Heart right ventricle (tissue), 16 donors: ENCODE data around the gene SNX32. TPM values are rescaled to one million over a fixed set of nuclear protein-coding genes. Genes with fewer than 3 reads are reported as not detected.

Experiments
- ATAC-seq, 8 donors: fragments of 200-7000 bp; cut with Tn5 transposase; one replicate each; pipeline ENCODE4 v1.9.1; 2020; ENCODE audit warnings: mild to moderate bottlenecking in 8 of 8, moderate library complexity in 8 of 8, moderate number of reproducible peaks in 1 of 8
- DNase-seq, 2 donors: peaks; one replicate each; pipeline ENCODE4 v3.0.0-alpha.2; 2020
- H3K27ac ChIP-seq, 10 donors: fragments of 200-600 bp; sonication (generic) in 2 of 10; one replicate each; pipeline versions ENCODE4 v1.5.0 to v1.8.0; 2020 to 2022; ENCODE audit warnings: mild to moderate bottlenecking in 3 of 10
- H3K27me3 ChIP-seq, 7 donors: fragments of 200-600 bp; one replicate each; pipeline ENCODE4 v1.8.0; 2021 to 2022; ENCODE audit warnings: mild to moderate bottlenecking in 2 of 7
- H3K36me3 ChIP-seq, 9 donors: fragments of 200-600 bp; sonication (generic) in 1 of 9; one replicate each; pipeline versions ENCODE4 v1.5.0 to v1.8.0; 2020 to 2022; ENCODE audit warnings: mild to moderate bottlenecking in 2 of 9
- H3K4me1 ChIP-seq, 9 donors: fragments of 200-600 bp; sonication (generic) in 1 of 9; one replicate each; pipeline versions ENCODE4 v1.5.0 to v1.8.0; 2020 to 2022; ENCODE audit warnings: mild to moderate bottlenecking in 4 of 9
- H3K4me3 ChIP-seq, 10 donors: fragments of 200-600 bp; sonication (generic) in 2 of 10; one replicate each; pipeline versions ENCODE4 v1.5.0 to v1.8.0; 2020 to 2022; ENCODE audit warnings: mild to moderate bottlenecking in 7 of 10, moderate library complexity in 2 of 10
- H3K9me3 ChIP-seq, 11 donors: fragments of 200-600 bp in 10 of 11; sonication (generic) in 2 of 11; one replicate each; pipeline versions ENCODE4 v1.5.0 to v1.8.0; 2013 to 2022; ENCODE audit warnings: mild to moderate bottlenecking in 2 of 11, control low read depth in 1 of 11, moderate library complexity in 1 of 11
- WGBS, 2 donors: extraction: QIAGEN DNeasy Blood & Tissue Kit; methylation state at CpG; one replicate each; pipeline ENCODE4 v1.1.7; 2013; ENCODE audit warnings: inconsistent platforms in 1 of 2; 5-methylcytosine and 5-hydroxymethylcytosine counted together
- intact Hi-C, 10 donors: fragments of 100-400 bp; cut with DNase I; formaldehyde crosslinking; loops; one replicate each; pipeline versions ENCODE4 v1.11.1 to v1.14.2; 2022
- polyA plus RNA-seq, 2 donors: library from polyadenylated mRNA; stranded (reverse); fragments of 200-250 nt; gene quantifications; one replicate each; pipeline ENCODE4 v1.2.3, GENCODE V29; 2013
- total RNA-seq, 10 donors: library from RNA; stranded (reverse); fragmentation: NEBNext Ultra II Directional in 3 of 10; extraction: Animal tissue kit (Norgen Biotek cat#: 25700) in 3 of 10; gene quantifications; one replicate each; pipeline versions ENCODE4 v1.2.1 to v1.2.4, GENCODE V29; 2021 to 2023
- TF ChIP-seq, protein P1 (sequence below), 9 donors: fragments of 200-600 bp; sonication (generic) in 2 of 9; IDR thresholded peaks; one replicate each; pipeline versions ENCODE4 v1.5.0 to v1.8.0; 2021 to 2022; ENCODE audit warnings: antibody characterized with exemption in 9 of 9, mild to moderate bottlenecking in 5 of 9, moderate library complexity in 1 of 9
- donor health status: Arrhythmogenic right ventricular cardiomyopathy.
- donor health status: ischemic (EF 13 %, LVEDD 7.1; RV severe dilation, severe dysfunction).
- donor health status: healthy with polysubstance abuse.
- donor health status: DM: no; HTN: yes; CAD: no.
- donor health status: DM: no; HTN: no; CAD: no.
- donor health status: ischemic (EF 25% LVEDD 6.9; RV normal size, moderate dysfunction).
- donor health status: ischemic (EF 25% LVEDD 5.7; RV mildly dilated, moderate dysfunction).
- donor health status: healthy.
- donor health status: DM: yes; HTN: yes; CAD: no.
- donor health status: Ischemic cardiomyopathy.
- donor health status: ischemic (EF 35%, LVEDD 5.7; RV mildly dilated, moderate dysfunction).
- donor health status: nonischemic (EF 11% LVEDD 7.7; RV severe dilation, severe dysfunction).
- donor health status: DM: yes; HTN: yes; CAD: no.
- donor health status: PGD.
- donor health status: ischemic (EF 29% LVEDD 5.4; RV normal size, mild dysfunction).
- donor health status: nonischemic (EF 23%, LVEDD 6.1; RV moderate dilation, normal function).

The SNX32 gene
- total and polyA plus RNA-seq, 12 donors, result 0.13 to 0.58 (median 0.32) TPM; not detected in 5

- H3K36me3 ChIP-seq, result peaks cover 0 to 86% (median 59%) of the 10 kb centered on the region in 9 donors
- 57 to 60% methylated on average over 29 of the region's 29 CpGs for WGBS, 2 donors
- DNase-seq (no peak), ATAC-seq (no peak)
- H3K4me3 ChIP-seq, result no peak overlapping the region
- H3K9me3 ChIP-seq, result no peaks in the 10 kb centered on the region
- intact Hi-C loops, result no loop called here
- H3K4me1 ChIP-seq, result peaks cover 14 to 37% (median 25%) of the 10 kb centered on the region in 9 donors
- TF ChIP-seq, protein P1, sequence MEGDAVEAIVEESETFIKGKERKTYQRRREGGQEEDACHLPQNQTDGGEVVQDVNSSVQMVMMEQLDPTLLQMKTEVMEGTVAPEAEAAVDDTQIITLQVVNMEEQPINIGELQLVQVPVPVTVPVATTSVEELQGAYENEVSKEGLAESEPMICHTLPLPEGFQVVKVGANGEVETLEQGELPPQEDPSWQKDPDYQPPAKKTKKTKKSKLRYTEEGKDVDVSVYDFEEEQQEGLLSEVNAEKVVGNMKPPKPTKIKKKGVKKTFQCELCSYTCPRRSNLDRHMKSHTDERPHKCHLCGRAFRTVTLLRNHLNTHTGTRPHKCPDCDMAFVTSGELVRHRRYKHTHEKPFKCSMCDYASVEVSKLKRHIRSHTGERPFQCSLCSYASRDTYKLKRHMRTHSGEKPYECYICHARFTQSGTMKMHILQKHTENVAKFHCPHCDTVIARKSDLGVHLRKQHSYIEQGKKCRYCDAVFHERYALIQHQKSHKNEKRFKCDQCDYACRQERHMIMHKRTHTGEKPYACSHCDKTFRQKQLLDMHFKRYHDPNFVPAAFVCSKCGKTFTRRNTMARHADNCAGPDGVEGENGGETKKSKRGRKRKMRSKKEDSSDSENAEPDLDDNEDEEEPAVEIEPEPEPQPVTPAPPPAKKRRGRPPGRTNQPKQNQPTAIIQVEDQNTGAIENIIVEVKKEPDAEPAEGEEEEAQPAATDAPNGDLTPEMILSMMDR (IDR thresholded peaks at IDR 0.05), result no peak
- no peaks in the 10 kb centered on the region for H3K27me3 ChIP-seq
- H3K27ac ChIP-seq, result no peak overlapping the region
Measured at GRCh38 chr11:65867284-65868071, 33.7 kb downstream of the SNX32 start.

DNA sequence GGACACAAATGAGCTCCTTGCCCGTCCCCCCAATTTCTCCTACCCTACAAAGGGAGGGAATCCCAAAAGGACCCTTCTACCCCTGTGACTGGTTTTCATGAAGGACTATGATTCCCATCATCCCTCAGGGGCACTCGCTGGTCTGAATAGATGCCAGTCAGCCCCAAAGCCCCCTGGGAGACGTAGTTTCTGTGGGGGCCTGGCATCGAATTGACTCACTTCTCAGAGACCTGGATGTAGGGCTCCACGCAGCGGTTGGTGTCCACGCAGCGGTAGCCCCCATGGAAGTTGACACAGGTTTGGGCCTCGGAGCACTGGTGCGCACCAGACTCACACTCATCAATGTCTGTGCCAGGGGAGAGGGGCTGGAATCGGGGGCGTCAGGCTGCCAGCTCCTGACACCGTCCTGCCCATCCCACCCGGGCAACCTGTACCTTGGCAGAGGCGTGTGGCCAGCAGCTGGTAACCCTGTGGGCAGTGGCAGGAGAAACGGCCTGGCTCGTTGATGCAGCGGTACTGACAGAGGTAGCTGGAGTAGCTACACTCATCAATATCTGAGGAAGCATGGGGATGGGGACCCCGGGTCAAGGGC is 34.4 kb downstream of the SNX32 start:
- Histone ChIP-seq H3K36me3 (peaks cover 0 to 79% (median 55%) of the 10 kb centered on the region in 9 donors), H3K4me1 (peaks cover 15 to 38% (median 23%) of the 10 kb centered on the region in 9 donors), H3K27ac (no peak overlapping the region), H3K4me3 (no peak overlapping the region), H3K27me3 (no peaks in the 10 kb centered on the region), H3K9me3 (no peaks in the 10 kb centered on the region)
- intact Hi-C loops, result no loop called here
- ATAC-seq, result no peak
- 89 to 90% methylated on average over 19 of the region's 19 CpGs for WGBS, 2 donors
- TF ChIP-seq, protein P1 (IDR thresholded peaks at IDR 0.05), result no peak
- DNase-seq, result no peak

DNA sequence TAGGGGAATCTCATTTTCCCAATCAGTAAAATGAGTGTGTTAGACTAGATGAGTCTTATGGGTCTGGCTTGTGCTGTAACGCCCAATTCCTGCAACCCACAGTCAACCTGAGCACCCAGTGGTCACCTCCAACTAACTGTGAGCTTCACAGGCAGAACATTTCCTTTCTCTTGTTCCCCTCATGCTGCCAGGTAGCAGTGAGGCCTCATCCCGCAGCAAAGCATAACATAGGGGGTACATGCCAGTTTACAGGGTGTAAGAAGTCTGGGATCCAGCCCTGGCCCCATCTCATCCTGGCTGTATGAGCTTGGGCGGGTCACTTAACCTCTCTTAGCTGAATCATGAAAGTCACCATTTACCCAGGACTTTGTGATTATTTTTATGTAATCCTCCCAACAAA is 35.1 kb downstream of the SNX32 start:
- H3K27ac ChIP-seq, result no peak overlapping the region
- H3K36me3 ChIP-seq, result peaks cover 0 to 72% (median 49%) of the 10 kb centered on the region in 9 donors
- TF ChIP-seq, protein P1 (IDR thresholded peaks at IDR 0.05), result no peak
- no peak overlapping the region for H3K4me3 ChIP-seq
- H3K27me3 ChIP-seq, result no peaks in the 10 kb centered on the region
- intact Hi-C loops, result no loop called here
- no peak for DNase-seq
- no peak for ATAC-seq
- H3K4me1 ChIP-seq, result peaks cover 16 to 41% (median 25%) of the 10 kb centered on the region in 9 donors
- WGBS, 2 donors, result 92 to 94% methylated on average over 3 of the region's 3 CpGs
- H3K9me3 ChIP-seq, result no peaks in the 10 kb centered on the region

DNA sequence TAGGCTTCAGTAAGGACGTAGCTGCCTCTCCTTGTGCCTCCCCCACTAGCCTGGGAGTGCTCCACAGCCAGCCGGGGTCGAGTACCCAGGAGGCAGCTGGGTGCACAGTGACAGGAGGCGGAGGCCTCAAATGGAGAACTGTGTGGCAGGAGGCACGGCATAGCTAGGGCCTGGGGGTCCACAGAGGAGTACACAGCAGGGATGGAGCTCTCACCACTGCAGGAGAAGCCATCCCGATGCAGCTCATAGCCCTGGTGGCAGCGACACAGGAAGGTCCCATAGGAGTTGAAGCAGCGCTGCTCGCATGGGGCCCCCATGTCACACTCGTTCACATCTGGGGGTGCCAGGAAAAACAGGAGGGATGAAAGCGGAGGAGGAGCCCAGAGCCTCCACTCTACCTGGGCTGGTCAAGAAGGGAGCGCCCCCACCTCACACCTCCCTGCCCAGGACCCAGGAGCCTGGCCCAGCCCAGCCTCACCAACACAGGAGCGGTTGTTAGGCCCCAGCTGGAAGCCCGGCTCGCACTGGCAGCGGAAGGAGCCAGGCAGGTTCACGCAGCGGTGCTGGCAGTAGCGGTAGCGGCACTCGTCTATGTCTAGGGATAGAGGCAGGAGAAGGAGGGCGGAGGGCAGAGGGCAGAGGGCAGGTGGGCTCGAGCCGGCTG is 36.0 kb downstream of the SNX32 start:
- Histone ChIP-seq H3K9me3 (no peaks in the 10 kb centered on the region), H3K27me3 (no peaks in the 10 kb centered on the region), H3K27ac (peak overlapping the region in 5 of 10 donors; percentile 28 to 97 (median 96)), H3K36me3 (peaks cover 0 to 63% (median 40%) of the 10 kb centered on the region in 9 donors), H3K4me3 (no peak overlapping the region), H3K4me1 (peaks cover 16 to 44% (median 29%) of the 10 kb centered on the region in 9 donors)
- DNase-seq, result no peak
- no peak for ATAC-seq
- TF ChIP-seq, protein P1 (IDR thresholded peaks at IDR 0.05), result no peak
- 84 to 86% methylated on average over 24 of the region's 24 CpGs for WGBS, 2 donors
- intact Hi-C loops, result no loop called here
